ENCODE measurements around the gene MYT1.
"Not testable (repeated sequence)": the region's sequence is repeated elsewhere in the genome, so short reads cannot be mapped to it uniquely, and the experiment has no call there.

MYT1 gene

DNA sequence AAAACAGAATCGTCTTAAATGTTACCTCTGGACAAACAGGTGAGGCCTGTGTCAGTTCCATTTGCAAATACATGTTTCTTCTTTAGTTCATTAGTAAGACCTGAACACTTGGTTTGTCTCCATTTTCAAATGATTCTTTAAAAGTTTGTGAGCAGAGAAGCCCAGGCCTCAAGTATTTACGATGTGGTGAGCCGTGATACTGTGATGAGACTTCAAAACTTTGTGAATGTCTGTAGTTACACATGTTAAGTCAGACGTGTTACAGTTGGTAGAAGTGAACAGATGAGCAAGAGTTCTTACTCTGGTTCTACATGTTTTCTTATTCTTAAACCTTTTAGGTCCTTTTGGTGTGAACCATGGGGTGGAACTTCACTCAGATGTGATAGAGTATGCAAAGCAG lies 99.8 kb downstream of the MYT1 start:
- DNase-seq (ENCODE audit: low read depth in 1 of 2, low spot score in 1 of 2) = no peak

DNA sequence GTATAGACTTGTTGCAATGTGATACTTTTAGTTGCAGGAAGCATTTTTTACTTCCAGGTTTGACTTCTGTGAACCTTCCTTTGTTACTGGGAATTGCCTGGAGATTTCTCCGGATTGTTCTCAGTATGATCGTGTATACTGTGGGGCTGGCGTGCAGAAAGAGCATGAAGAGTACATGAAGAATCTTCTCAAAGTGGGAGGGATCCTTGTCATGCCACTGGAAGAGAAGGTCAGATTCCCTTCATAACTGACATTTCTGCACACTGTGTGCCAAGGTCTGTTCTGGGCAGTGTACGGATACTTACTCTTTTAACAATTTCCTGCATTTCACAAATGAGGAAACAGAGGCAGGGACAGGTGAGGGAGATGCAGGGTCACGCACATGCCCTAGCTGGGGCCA lies 100.9 kb downstream of the MYT1 start:
- no peak for DNase-seq (ENCODE audit: low read depth in 1 of 2, low spot score in 1 of 2)

DNA sequence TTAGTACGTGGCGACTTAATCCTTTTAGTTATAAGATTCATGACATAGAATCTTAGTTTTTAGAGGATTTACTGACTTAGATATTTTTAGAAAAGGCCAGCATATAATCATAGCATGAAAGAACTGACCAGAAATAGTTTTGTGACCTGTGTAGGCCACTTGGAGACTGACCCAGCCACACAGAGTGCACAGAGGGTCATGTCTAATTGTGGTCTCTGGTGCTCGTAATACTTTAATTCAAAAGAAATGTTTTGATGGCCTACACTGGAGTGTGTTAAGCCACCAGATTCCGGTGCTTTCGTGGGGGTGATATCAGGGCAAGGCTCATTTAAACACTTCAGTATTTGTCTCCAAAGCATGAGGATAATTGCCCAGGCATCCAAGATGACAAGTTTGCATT lies 102.7 kb downstream of the MYT1 start:
- no peak for DNase-seq (ENCODE audit: low read depth in 1 of 2, low spot score in 1 of 2)

DNA sequence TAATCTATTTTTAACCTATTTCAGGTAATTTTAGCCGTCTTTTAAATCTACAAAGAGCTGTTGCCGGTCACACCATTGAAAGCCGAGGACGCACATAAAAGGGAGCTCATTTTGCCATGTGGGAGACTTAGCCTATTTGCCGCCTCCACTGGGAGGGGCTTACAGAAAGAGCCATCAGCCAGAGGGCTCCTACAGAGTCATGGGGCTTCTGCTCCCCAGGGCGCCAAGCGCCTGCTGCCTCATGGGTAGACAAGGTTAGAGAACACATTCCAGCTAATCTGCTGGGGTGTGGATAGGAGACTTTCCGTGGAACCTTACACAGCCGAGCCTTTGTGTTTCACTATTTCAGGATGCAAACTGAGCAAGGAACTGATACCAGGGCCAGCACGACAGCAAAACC lies 103.9 kb downstream of the MYT1 start:
- no peak for DNase-seq (ENCODE audit: low read depth in 1 of 2, low spot score in 1 of 2)

DNA sequence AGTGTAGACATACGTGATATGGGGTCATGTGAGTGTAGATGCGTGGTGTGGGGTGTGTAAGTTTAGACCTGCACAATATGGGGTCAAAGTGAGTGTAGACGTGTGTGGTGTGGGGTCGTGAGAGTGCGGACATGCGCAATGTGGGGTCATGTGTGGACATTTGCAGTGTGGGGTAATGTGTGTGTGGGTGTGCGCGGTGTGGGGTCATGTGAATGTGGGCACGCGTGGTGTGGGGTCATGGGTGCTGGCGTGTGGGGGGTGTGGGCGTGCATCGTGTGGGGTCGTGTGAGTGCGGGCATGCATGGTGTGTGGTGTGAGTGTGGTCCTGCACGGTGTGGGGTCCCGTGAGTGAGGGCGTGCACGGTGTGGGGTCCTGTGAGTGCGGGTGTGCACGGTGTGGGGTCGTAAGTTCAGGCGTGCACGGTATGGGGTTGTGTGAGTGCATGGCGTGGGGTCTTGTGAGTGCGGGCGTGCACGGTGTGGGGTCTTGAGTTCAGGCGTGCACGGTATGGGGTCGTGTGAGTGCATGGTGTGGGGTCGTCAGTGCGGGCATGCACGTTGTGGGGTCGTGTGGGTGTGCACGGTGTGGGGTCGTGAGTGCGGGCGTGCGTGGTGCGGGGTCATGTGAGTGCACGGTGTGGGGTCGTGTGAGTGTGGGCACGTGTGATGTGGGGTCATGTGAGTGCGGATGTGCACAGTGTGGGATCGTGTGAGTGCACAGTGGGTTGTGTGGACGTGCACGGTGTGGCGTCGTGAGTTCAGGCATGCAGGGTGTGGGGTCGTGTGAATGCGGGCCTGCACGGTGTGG lies 105.6 kb downstream of the MYT1 start:
- no peak for DNase-seq (ENCODE audit: low read depth in 1 of 2, low spot score in 1 of 2)

DNA sequence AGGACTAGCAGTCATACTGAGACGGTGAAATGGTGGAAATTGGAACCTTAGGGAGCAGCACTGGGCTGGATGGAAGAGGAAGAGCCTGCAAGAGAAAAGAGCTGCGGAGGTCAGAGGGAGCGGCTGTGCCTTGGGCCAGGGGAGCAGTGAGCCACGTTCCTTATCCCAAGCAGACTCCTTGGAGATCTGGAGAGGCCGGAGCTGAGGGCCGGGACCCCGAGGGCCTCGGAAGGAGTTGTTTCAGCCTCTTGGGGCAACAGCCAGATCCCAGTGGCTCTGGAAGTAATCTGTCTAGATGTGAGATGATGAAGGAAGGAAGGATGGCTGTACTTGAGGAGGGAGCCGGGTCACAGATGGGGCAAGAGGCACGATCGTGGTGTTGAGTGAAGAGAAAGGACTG lies 107.4 kb downstream of the MYT1 start:
- DNase-seq (ENCODE audit: low read depth in 1 of 2, low spot score in 1 of 2) = no peak

DNA sequence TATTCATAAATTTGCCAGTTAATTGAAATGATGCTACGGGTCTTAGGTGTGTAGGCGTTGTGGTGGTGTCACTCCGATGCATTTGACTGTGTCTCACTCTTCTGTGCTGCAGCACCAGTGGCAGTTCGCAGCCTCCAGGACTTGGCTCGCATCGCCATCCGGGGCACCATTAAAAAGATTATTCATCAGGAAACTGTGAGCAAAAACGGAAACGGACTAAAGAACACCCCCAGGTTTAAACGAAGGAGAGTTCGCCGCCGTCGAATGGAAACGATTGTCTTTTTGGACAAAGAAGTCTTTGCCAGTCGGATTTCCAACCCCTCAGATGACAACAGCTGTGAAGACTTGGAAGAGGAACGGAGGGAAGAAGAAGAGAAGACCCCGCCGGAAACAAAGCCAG lies 108.9 kb downstream of the MYT1 start:
- DNase-seq (ENCODE audit: low read depth in 1 of 2, low spot score in 1 of 2) = no peak

DNA sequence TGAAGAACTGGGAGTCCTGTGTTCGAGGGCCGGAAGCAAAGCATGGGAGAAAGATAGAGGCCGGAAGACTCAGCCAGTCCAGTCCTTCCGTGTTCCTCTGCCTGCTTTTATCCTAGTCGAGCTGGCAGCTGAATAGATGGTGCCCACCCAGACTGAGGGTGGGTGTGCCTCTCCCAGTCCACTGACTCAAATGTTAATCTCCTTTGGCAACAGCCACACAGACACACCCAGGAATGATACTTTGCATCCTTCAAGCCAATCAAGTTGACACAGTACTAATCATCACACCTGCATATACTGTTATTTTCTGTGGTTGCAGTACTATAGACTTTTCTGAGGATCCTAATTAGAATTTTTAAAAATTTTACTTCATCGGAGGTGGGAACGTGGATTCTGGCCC lies 112.6 kb downstream of the MYT1 start:
- DNase-seq (ENCODE audit: low read depth in 1 of 2, low spot score in 1 of 2) = no peak

DNA sequence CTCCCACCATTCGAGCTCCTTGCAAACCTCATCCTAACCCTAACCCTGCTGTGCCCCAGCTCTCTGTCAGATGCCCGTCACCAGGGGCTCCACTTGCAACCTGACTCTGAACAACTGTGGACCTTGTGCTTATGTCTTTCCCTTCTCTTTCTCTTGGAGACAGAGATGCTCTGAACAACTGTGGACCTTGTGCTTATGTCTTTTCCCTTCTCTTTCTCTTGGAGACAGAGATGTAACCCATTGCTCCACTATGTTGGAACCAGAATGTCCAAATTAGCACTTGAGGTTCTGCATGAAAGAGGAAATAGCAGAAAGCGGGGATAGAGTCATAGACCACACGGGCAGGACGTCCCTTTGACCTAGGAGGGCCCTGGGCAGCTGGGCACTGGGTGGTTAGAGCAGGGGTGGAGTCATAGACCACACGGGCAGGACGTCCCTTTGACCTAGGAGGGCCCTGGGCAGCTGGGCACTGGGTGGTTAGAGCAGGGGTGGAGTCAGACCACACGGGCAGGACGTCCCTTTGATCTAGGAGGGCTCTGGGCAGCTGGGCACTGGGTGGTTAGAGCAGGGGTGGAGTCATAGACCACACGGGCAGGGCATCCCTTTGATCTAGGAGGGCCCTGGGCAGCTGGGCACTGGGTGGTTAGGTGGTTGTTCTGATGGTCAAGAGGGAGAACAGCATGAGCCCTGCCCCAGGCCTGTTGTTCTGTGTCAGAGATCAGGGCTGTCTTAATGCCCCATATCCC lies 113.5 kb downstream of the MYT1 start:
- DNase-seq (ENCODE audit: low read depth in 1 of 2, low spot score in 1 of 2) = no peak

DNA sequence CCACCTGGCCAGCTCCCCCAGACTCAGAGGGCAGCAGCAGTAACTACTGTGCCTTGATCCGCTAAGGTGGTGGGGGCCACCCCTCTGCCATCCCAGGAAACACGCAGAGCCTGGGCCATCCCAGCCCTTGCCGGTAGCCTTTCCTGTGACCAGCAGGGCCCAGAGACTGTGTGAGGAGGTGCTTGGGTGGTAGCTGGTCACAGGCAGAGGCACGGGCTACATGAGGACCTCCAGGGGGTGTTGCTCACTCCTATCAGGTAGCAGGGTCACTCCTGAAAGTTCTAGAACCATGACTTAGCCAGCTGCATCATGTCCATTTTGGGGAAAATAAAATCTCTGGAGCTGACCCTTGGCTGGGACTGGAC lies 114.0 kb downstream of the MYT1 start:
- no peak for DNase-seq (ENCODE audit: low read depth in 1 of 2, low spot score in 1 of 2)

DNA sequence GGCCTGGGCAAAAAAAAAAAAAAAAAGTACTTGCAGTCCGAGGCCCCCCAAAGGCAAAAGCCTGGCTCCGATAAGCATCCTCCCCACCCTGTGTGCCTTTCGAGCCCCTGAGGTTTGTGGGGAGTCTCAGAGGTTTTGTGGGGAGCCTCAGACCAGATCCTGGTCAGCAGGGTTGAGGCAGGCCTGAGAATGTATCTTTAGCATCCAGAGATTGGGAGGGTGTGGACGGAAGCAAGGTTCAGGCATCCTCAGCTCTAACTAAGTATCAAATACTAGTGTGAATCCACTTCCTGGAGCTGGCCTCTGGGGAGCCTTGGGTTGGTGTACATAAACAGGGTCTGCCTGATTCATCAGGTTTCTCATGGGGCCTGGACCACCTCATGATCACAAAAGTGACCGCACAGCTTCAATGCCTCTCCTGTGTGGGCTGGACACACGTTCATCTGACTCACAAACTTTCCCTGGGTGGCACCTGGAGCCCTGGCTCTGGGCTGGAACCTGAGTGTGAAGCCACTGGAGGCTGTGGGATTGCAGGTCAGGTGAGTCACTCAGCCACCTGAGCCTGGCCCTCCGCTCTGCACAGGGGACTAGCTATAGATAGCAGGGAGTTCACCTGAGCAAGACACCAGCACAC lies 115.7 kb downstream of the MYT1 start:
- DNase-seq (ENCODE audit: low read depth in 1 of 2, low spot score in 1 of 2) = no peak

DNA sequence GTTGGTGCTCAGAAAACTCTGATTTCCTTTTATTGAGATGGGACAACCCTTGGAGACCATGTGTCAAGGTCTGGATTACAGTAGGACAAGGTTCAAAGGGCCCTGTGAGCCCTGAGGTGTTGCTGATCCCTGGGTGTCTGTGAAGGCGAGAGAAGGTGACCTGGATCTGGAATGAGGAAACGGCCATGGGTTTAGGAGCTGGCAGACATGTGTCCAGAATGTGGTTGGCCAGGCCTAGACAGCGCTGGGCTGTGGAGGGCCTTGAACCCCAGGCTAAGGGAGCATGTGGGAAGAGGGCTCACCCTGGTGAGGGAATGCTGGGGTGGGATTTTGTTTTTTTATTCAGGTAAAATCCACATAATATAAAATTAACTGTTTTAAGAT lies 116.2 kb downstream of the MYT1 start:
- DNase-seq (ENCODE audit: low read depth in 1 of 2, low spot score in 1 of 2) = no peak

DNA sequence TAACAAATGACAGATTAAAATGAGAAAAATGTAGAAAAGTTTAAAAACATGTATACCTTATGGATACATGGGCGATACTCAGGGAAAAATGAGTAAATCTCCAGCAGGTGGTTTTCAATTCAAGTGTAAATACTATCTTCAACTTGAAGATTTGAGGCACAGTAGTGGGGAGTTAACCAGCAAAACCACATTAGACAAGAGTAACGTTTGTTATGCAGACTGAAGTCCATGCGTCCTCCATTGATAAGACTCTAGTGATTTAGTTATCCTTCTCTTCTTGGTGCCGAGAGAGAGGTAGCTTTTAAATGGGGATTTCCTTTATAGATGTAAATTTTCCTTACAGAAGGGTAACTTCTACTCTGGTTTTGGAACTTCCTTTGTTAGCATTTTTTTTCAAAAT lies 119.4 kb downstream of the MYT1 start:
- no peak for DNase-seq (ENCODE audit: low read depth in 1 of 2, low spot score in 1 of 2)

DNA sequence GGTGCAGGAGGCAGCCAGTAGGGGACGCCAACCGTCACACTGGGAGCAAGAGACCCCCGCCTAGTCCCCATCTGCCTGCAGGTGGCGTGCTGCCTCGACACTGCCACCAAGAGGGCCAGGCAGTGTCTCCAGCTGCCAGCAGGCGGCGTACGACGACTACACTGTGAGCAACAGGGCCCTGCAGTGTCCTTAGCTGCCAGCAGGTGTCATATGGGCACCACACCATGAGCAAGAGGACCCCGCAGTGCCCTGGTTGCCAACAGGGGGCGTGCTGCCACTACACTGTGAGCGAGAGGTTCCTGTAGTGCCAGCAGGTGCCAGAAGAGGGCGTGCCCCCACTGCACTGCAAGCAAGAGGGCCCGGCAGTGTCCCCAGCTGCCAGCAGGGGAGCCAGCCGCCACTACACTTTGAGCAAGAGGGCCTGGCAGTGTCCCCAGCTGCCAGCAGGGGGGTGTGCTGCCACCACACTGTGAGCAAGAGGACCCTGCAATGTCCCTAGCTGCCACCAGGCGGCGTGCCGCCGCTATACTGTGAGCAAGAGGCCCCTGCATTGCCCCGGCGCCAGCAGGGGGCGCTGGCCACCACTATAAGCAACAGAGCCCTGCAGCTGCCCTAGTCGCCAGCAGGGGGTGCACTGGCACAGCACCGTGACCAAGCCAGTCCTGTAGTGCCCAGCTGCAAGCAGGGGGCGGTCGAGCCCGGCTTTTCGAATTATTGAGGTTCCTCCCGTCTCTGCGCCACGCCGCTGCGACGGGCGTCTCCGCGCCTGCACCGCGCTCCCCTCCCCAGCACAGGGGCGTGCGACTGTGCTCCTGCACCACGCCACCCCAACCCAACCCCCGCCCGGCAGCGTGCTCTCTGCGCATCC lies 121.6 kb downstream of the MYT1 start:
- peak in 1 of 2 donors; percentile 60 for DNase-seq (ENCODE audit: low read depth in 1 of 2, low spot score in 1 of 2)

DNA sequence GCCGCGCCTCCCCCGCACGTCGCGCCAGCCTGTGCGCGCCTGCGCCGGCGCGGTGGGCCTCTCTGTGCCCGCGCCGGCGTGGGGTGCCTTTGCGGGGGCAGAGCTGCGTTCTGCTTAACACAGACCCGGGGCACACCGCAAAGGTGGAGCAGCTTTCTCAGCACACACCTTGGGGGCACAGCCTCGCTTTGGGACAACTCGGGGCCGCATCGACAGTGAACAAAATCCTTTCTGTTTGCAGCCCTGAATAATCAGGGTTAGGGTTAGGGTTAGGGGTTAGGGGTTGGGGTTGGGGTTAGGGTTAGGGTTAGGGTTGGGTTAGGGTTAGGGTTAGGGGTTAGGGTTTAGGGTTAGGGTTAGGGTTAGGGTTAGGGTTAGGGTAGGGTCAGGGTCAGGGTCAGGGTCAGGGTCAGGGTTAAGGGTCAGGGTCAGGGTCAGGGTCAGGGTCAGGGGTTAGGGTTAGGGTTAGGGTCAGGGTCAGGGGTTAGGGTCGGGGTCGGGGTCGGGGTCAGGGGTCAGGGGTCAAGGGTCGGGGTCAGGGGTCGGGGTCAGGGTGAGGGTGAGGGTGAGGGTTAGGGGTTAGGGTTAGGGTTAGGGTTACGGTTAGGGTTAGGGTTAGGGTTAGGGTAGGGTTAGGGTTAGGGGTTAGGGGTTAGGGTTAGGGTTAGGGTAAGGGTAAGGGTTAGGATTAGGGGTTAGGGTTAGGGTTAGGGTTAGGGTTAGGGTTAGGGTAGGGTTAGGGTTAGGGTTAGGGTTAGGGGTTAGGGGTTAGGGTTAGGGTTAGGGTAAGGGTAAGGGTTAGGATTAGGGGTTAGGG lies 122.4 kb downstream of the MYT1 start:
- not testable (repeated sequence) for DNase-seq (ENCODE audit: low read depth in 1 of 2, low spot score in 1 of 2)

DNA sequence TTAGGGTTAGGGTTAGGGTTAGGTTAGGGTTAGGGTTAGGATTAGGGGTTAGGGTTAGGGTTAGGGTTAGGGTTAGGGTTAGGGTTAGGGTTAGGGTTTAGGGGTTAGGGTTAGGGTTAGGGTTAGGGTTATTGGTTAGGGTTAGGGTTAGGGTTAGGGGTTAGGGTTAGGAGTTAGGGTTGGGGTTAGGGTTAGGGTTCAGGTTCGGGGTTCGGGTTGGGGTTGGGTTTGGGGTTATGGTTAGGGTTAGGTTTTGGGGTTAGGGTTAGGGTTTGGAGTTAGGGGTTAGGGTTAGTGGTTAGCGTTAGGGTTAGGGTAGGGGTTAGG lies 123.0 kb downstream of the MYT1 start:
- DNase-seq (ENCODE audit: low read depth in 1 of 2, low spot score in 1 of 2) = not testable (repeated sequence)
